K562 (cell line): ENCODE measurements around the gene DIP2C. TPM values are rescaled to one million over a fixed set of nuclear protein-coding genes. Genes with fewer than 3 reads are reported as not detected.

ENCODE experiments used
- ATAC-seq: fragments of 200-7000 bp; cut with Tn5 transposase; 3 replicates; pipeline ENCODE4 v1.9.1; 2020; ENCODE audit warnings: moderate library complexity
- BruUV-seq: library from RNA; stranded (reverse); fragments of 400-500 nt; replicated peaks from 2 replicates; lab custom pipeline; 2021; lab: Mats Ljungman, UMichigan
- CTCF ChIA-PET: fragments of 300-600 bp; formaldehyde crosslinking; extraction: SDS; loops from one replicate; lab custom pipeline; 2021; ENCODE audit warnings: low intra/inter-chr PET ratio; lab: Yijun Ruan, JAX
- POLR2A ChIA-PET: fragments of 300-600, 350-650 bp; sonication (Branson Sonifier 250); formaldehyde crosslinking; extraction: SDS; loops from one replicate; lab custom pipeline; 2021; ENCODE audit warnings: antibody characterized with exemption, inconsistent platforms; lab: Yijun Ruan, JAX
- DNase-seq, 4 experiments: peaks; one replicate each; pipeline versions ENCODE4 v3.0.0 to v3.0.0-alpha.2; 2011 to 2018; ENCODE audit warnings: low spot score in 3 of 4, mixed read lengths in 3 of 4; ENCODE audit errors: extremely low read depth in 1 of 4
- FAIRE-seq: peaks from 2 replicates; lab custom pipeline; 2011; peaks lifted over from hg19 to GRCh38; lab: Jason Lieb, UNC
- H2AFZ ChIP-seq: 2 replicates; pipeline ENCODE4 v1.6.0; 2011; ENCODE audit warnings: low read depth, low read length, control low read depth, inconsistent platforms
- H3K27ac ChIP-seq: fragments of 200-600 bp; 3 replicates; pipeline ENCODE4 v1.8.0; 2011; ENCODE audit warnings: low read depth, mild to moderate bottlenecking, control low read depth, inconsistent platforms, low read length, moderate library complexity, mixed read lengths; ENCODE audit errors: extremely low read depth
- H3K27me3 ChIP-seq, 2 experiments: fragments of 300-600 bp in 1 of 2; 2 replicates in 1 of 2; 3 replicates in 1 of 2; pipeline versions ENCODE4 v1.6.0 to v1.8.0; 2011; ENCODE audit warnings: inconsistent platforms in 2 of 2, low read length in 2 of 2, mild to moderate bottlenecking in 1 of 2, mixed read lengths in 1 of 2, moderate library complexity in 1 of 2; ENCODE audit not compliant: control insufficient read depth in 2 of 2, insufficient read depth in 2 of 2
- H3K36me3 ChIP-seq: fragments of 300-600 bp; 3 replicates; pipeline ENCODE4 v1.8.0; 2011; ENCODE audit warnings: mild to moderate bottlenecking, low read length, inconsistent platforms; ENCODE audit not compliant: control insufficient read depth, insufficient read depth
- H3K4me1 ChIP-seq, 2 experiments: fragments of 200-600 bp in 1 of 2; replicated peaks in 1 of 2; 2 replicates in 1 of 2; 3 replicates in 1 of 2; pipeline versions ENCODE4 v1.5.1 to v1.8.0; 2011; ENCODE audit warnings: inconsistent platforms in 2 of 2, low read length in 2 of 2, mild to moderate bottlenecking in 1 of 2, mixed read lengths in 1 of 2, moderate library complexity in 1 of 2; ENCODE audit not compliant: control insufficient read depth in 2 of 2, insufficient read depth in 2 of 2
- H3K4me2 ChIP-seq: 2 replicates; pipeline ENCODE4 v1.6.1; 2011; ENCODE audit warnings: low read length, control low read depth, inconsistent platforms, mixed read lengths; ENCODE audit not compliant: insufficient read depth
- H3K4me3 ChIP-seq: fragments of 200-600 bp; sonication (generic), shearing (Covaris generic); 2 replicates; pipeline ENCODE4 v1.5.1; 2016; ENCODE audit warnings: control low read depth, inconsistent platforms
- H3K79me2 ChIP-seq: fragments of 200-600 bp; 3 replicates; pipeline ENCODE4 v1.8.0; 2011; ENCODE audit warnings: low read length, inconsistent platforms; ENCODE audit not compliant: control insufficient read depth, insufficient read depth
- H3K9ac ChIP-seq, 2 experiments: 2 replicates each; pipeline versions ENCODE4 v1.6.0 to v1.6.1; 2011; ENCODE audit warnings: low read depth in 2 of 2, low read length in 2 of 2, control low read depth in 1 of 2, inconsistent platforms in 1 of 2, mild to moderate bottlenecking in 1 of 2, mixed read lengths in 1 of 2; ENCODE audit not compliant: insufficient read depth in 1 of 2
- H3K9me1 ChIP-seq: one replicate; pipeline ENCODE4 v1.6.0; 2011; ENCODE audit warnings: inconsistent platforms, mild to moderate bottlenecking, low read length, moderate library complexity; ENCODE audit not compliant: control insufficient read depth, insufficient read depth
- H3K9me3 ChIP-seq: replicated peaks from 2 replicates; pipeline ENCODE4 v1.5.1; 2011; ENCODE audit warnings: low read depth, low read length, inconsistent platforms; ENCODE audit not compliant: control insufficient read depth, insufficient read depth
- H4K20me1 ChIP-seq: replicated peaks from 2 replicates; pipeline ENCODE4 v1.6.1; 2011; ENCODE audit warnings: low read length, inconsistent platforms, mixed read lengths; ENCODE audit not compliant: control insufficient read depth, insufficient read depth
- MEF2A ChIP-seq: IDR thresholded peaks from 2 replicates; pipeline ENCODE4 v1.6.1; 2011; ENCODE audit warnings: low read depth, mild to moderate bottlenecking, low read length, moderate library complexity; ENCODE audit not compliant: control insufficient read depth
- NR1H2 ChIP-seq: sonication (generic); formaldehyde crosslinking; IDR thresholded peaks from 2 replicates; pipeline ENCODE4 v1.4.0; 2020; ENCODE audit warnings: mild to moderate bottlenecking, missing genetic modification reagents
- SAFB ChIP-seq: fragments of 200-400 bp; formaldehyde crosslinking; IDR thresholded peaks from 2 replicates; pipeline ENCODE4 v1.6.1; 2017; ENCODE audit warnings: low read depth, low read length, borderline replicate concordance
- ZNF644 ChIP-seq: fragments of 200-800 bp; sonication (Bioruptor generic); IDR thresholded peaks from 2 replicates; pipeline ENCODE4 v1.6.1; 2016; ENCODE audit warnings: low read depth, missing genetic modification characterization, missing compliant biosample characterization
- whole genome bisulfite sequencing: fragments of 100-300 bp; shearing (Covaris generic); methylation state at CpG from one replicate; pipeline ENCODE4 v1.1.6; 2016; ENCODE audit warnings: low coverage, mixed read lengths; ENCODE audit not compliant: insufficient coverage; ENCODE audit errors: missing lambda C conversion rate; 5-methylcytosine and 5-hydroxymethylcytosine counted together
- in situ Hi-C: fragments of 300-500 bp; cut with MboI; formaldehyde crosslinking; loops from 4 replicates; pipeline ENCODE4 v1.15.0; 2018; ENCODE audit warnings: inconsistent platforms, mixed read lengths
- intact Hi-C: fragments of 100-400 bp; cut with micrococcal nuclease; formaldehyde crosslinking; loops from 2 replicates; pipeline ENCODE4 v1.14.2; 2022
- polyA plus RNA-seq, 8 experiments: library from polyadenylated mRNA; depleted of rRNA in 4 of 8; stranded (reverse) in 5 of 8; unstranded in 3 of 8; fragments of >200 nt; fragmentation: Nextera tagmentation in 2 of 8; fragmentation: Illumina TruSeq in 1 of 8; extraction: Ambion mirVana in 2 of 8; extraction: Trizol in 1 of 8; gene quantifications; 2 replicates each; pipeline versions ENCODE4 v1.2.1 to v1.2.3, GENCODE V29; 2011 to 2014; ENCODE audit warnings: inconsistent platforms in 1 of 8, missing spikeins in 1 of 8
- total RNA-seq, 7 experiments: library from RNA; depleted of rRNA in 6 of 7; stranded (reverse); fragments of >200 nt in 6 of 7; fragmentation: Illumina TruSeq in 2 of 7; extraction: Trizol in 2 of 7; gene quantifications; 2 replicates each; pipeline versions ENCODE4 v1.2.1 to v1.2.3, GENCODE V29; 2011 to 2021; ENCODE audit warnings: low replicate concordance in 1 of 7

DIP2C gene
- total and polyA plus RNA-seq, 9 of the 15 experiments (the other 6 are each of a cell fraction or from before 2014, with no cell fraction given), result 0.01 TPM; not detected in 8

GRCh38 chr10:722281-723060 is 33.0 kb upstream of the DIP2C start:
- no peak overlapping the region for H3K27ac ChIP-seq
- no peak overlapping the region for H3K4me2 ChIP-seq
- in situ Hi-C loops, result no loop called here
- WGBS, result 3% methylated on average over 26 of the region's 26 CpGs
- H4K20me1 ChIP-seq, result 0 out of 2 replicates have a peak, but pooled peaks cover 8% of the 10 kb centered on the region
- H3K27me3 ChIP-seq, result peaks cover 19 to 55% of the 10 kb centered on the region in 2 experiments
- no peaks in the 10 kb centered on the region for H3K36me3 ChIP-seq
- no peak for TF ChIP-seq ZNF644 (tag)
- no peak for TF ChIP-seq SAFB
- TF ChIP-seq MEF2A, result no peak
- TF ChIP-seq NR1H2 (CRISPR knock-in tag), result no peak
- no TSS peak for BruUV-seq
- peaks cover 0 to 3% of the 10 kb centered on the region in 2 experiments; a peak in 1 of 5 replicates for H3K4me1 ChIP-seq
- ATAC-seq, result no peak; the same call in 2 of the 3 replicates
- H2AFZ ChIP-seq, result no peak overlapping the region
- ChIA-PET POLR2A (interaction anchor here (0.7 kb wide), 1 partner anchor 50 kb away, joined by 3 read pairs; no protein-coding TSS in a partner anchor), CTCF (no interaction called here)
- FAIRE-seq, result no peak
- no peaks in the 10 kb centered on the region for H3K9me3 ChIP-seq
- intact Hi-C loops, result no loop called here
- H3K9ac ChIP-seq, result no peak overlapping the region
- H3K79me2 ChIP-seq, result no peaks in the 10 kb centered on the region
- DNase-seq, result no peak
- H3K4me3 ChIP-seq, result no peak overlapping the region
- H3K9me1 ChIP-seq, result no peaks in the 10 kb centered on the region
